Progenitor cell of endocrine pancreas (in vitro differentiated cells): Measurements from ENCODE around the gene THAP11. TPM values are rescaled to one million over a fixed set of nuclear protein-coding genes. Genes with fewer than 3 reads are reported as not detected.
A peak's percentile ranks its signal among the peaks of the same experiment; 100 is the strongest.

Experiments
- DNase-seq: peaks from one replicate; pipeline ENCODE4 v3.0.0; 2021; ENCODE audit warnings: low spot score; ENCODE audit not compliant: unreplicated experiment
- H3K27ac Mint-ChIP-seq: 2 replicates; pipeline ENCODE4 v1.8.0; 2021; ENCODE audit warnings: mild to moderate bottlenecking, moderate library complexity, mixed read lengths
- H3K27me3 Mint-ChIP-seq: 2 replicates; pipeline ENCODE4 v1.8.0; 2021; ENCODE audit warnings: mixed read lengths
- H3K36me3 Mint-ChIP-seq: 2 replicates; pipeline ENCODE4 v1.8.0; 2022; ENCODE audit warnings: mixed read lengths; ENCODE audit not compliant: insufficient read depth
- H3K4me1 Mint-ChIP-seq: 2 replicates; pipeline ENCODE4 v1.8.0; 2021; ENCODE audit warnings: low read depth, mixed read lengths
- H3K4me3 Mint-ChIP-seq: 2 replicates; pipeline ENCODE4 v1.8.0; 2021; ENCODE audit warnings: low read depth, mild to moderate bottlenecking, moderate library complexity, mixed read lengths
- H3K9me3 Mint-ChIP-seq: 2 replicates; pipeline ENCODE4 v1.8.0; 2021; ENCODE audit warnings: low read depth, mixed read lengths
- CTCF ChIP-seq: fragments of 200-600 bp; sonication (generic); IDR thresholded peaks from one replicate; pipeline ENCODE4 v1.5.0; 2021; ENCODE audit warnings: antibody characterized with exemption, mild to moderate bottlenecking; ENCODE audit not compliant: unreplicated experiment
- long read RNA-seq: library from polyadenylated mRNA; unstranded; transcript quantifications from one replicate; pipeline ENCODE4 v2.0.0, GENCODE V29; 2020
- total RNA-seq: library from RNA; stranded (reverse); gene quantifications from 2 replicates; pipeline ENCODE4 v1.2.1, GENCODE V29; 2021

The THAP11 gene
- total RNA-seq, result 28.6 and 32.0 TPM in 2 replicates
- long read RNA-seq, transcript THAP11-201 (1 exons, 2,114 nt), result major isoform, 9 of 11 reads
- long read RNA-seq, partial matches to known transcripts, result 0 of 11 reads
- long read RNA-seq, other reads (novel, unspliced or antisense), result 2 of 11 reads

DNA sequence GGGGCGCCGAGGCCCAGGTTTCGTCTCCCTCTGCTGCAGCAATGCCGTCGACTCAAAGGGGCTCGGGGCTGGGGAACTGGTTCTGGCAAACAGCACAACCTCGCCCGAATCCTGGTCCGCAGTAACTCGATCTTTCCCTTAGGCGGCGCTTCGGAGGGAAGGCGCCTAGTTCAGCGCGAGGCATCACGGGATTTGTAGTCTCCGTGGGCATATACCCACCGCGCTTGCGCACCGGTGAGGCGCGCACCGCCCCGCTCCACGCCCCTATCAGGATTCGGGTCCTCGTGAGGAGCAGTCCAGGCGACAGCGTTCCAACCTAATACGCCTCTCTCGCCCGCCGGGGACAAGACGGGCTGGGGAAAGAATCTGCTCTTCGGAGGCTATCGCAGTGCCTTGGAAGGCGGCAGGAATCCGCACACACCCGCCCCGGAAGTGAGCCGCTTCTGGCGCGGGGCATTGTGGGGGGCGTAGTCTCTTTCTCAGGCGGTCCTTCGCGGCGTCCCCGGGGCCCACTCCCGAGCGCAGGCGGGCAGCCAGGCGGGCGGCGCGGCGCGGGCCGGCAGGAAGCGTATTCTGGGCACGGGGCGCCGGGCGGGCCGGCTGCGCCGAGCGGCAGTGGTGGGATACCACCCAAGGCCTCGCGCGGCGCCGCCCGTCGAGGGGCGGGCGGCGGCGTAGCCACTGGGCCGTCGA lies at the start of gene THAP11:
Gene THAP11 (plus strand): TSS at position 505 of the 693 bp plus-strand sequence. CDS start 235 bp downstream, outside the sequence.
- peak within 1 kb of the TSS; percentile 98 for H3K27ac Mint-ChIP-seq
- no peaks in the 10 kb centered on the region for H3K27me3 Mint-ChIP-seq
- H3K36me3 Mint-ChIP-seq, result no peaks in the 10 kb centered on the region
- DNase-seq, result peak; percentile 95
- TF ChIP-seq CTCF, result peak; percentile 69
- H3K4me1 Mint-ChIP-seq, result peaks cover 32% of the 10 kb centered on the region
- no peaks in the 10 kb centered on the region for H3K9me3 Mint-ChIP-seq
- H3K4me3 Mint-ChIP-seq, result peak within 1 kb of the TSS; percentile 97

- H3K36me3 Mint-ChIP-seq, result peaks cover 13% of the 10 kb centered on the region
- no peaks in the 10 kb centered on the region for H3K27me3 Mint-ChIP-seq
- H3K4me1 Mint-ChIP-seq, result no peaks in the 10 kb centered on the region
- no peak overlapping the region for H3K27ac Mint-ChIP-seq
- no peak for TF ChIP-seq CTCF
- no peak for DNase-seq
- H3K9me3 Mint-ChIP-seq, result no peaks in the 10 kb centered on the region
- H3K4me3 Mint-ChIP-seq, result no peak overlapping the region
Measured at GRCh38 chr16:67796099-67796718, 45.9 kb upstream of the THAP11 start.

- Mint-ChIP-seq H3K4me1 (peaks cover 7% of the 10 kb centered on the region), H3K36me3 (peaks cover 19% of the 10 kb centered on the region), H3K27ac (peak overlapping the region; percentile 68), H3K4me3 (no peak overlapping the region), H3K27me3 (no peaks in the 10 kb centered on the region), H3K9me3 (no peaks in the 10 kb centered on the region)
- no peak for DNase-seq
- TF ChIP-seq CTCF, result no peak
Measured at GRCh38 chr16:67800338-67800926, 41.7 kb upstream of the THAP11 start.

DNA sequence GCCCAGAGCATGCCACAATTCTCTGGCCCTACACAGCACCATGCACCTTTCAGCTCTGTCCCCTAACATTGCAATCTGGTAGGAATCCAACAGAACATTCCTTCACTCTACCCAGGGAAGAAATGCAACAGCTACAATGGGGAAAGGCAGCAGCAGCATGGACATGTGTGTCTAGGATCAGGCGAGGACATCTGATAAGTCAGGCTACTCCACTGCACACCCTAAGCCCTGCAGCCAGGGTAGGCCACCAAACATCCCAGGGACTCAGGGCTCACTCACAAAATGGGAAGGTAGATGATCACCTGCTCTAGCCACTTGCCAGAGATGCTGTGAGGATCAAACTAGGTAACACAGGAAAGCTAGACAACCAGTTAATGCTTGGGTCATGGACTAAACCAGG lies 40.9 kb upstream of the THAP11 start:
- Mint-ChIP-seq H3K27ac (no peak overlapping the region), H3K9me3 (no peaks in the 10 kb centered on the region)
- no peak for DNase-seq

More for the DNA sequence above, 40.9 kb upstream of the THAP11 start:
- no peak overlapping the region for H3K4me3 Mint-ChIP-seq
- H3K36me3 Mint-ChIP-seq, result peaks cover 19% of the 10 kb centered on the region
- H3K4me1 Mint-ChIP-seq, result peaks cover 11% of the 10 kb centered on the region
- TF ChIP-seq CTCF, result no peak
- no peaks in the 10 kb centered on the region for H3K27me3 Mint-ChIP-seq
